Measurements from ENCODE around the gene ZNF830. TPM values are rescaled to one million over a fixed set of nuclear protein-coding genes. Genes with fewer than 3 reads are reported as not detected.

The ZNF830 gene
- total and polyA plus RNA-seq, 2 of the 13 experiments (the other 11 are each of a cell fraction or from before 2014, with no cell fraction given): 6.1 to 19.0 TPM

DNA sequence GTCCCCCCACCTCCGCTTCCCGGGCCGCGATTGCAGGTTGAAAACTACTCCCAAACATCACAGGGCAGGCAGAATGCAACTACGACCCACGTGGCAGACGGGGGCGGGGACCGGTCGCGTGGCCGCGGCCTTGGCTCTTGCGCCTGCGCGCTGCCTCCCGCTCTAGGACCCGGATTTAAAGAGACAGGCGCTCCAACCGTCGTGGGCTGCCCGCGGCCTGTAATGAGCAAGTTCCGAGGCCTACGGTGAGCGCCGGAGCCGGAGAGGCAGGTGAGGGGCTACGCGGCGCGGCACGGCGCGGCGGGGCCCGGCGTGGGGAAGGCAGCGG is 19.0 kb downstream of the ZNF830 start, which contains the start of gene LIG3 (continued):
- TF ChIP-seq, protein P1, sequence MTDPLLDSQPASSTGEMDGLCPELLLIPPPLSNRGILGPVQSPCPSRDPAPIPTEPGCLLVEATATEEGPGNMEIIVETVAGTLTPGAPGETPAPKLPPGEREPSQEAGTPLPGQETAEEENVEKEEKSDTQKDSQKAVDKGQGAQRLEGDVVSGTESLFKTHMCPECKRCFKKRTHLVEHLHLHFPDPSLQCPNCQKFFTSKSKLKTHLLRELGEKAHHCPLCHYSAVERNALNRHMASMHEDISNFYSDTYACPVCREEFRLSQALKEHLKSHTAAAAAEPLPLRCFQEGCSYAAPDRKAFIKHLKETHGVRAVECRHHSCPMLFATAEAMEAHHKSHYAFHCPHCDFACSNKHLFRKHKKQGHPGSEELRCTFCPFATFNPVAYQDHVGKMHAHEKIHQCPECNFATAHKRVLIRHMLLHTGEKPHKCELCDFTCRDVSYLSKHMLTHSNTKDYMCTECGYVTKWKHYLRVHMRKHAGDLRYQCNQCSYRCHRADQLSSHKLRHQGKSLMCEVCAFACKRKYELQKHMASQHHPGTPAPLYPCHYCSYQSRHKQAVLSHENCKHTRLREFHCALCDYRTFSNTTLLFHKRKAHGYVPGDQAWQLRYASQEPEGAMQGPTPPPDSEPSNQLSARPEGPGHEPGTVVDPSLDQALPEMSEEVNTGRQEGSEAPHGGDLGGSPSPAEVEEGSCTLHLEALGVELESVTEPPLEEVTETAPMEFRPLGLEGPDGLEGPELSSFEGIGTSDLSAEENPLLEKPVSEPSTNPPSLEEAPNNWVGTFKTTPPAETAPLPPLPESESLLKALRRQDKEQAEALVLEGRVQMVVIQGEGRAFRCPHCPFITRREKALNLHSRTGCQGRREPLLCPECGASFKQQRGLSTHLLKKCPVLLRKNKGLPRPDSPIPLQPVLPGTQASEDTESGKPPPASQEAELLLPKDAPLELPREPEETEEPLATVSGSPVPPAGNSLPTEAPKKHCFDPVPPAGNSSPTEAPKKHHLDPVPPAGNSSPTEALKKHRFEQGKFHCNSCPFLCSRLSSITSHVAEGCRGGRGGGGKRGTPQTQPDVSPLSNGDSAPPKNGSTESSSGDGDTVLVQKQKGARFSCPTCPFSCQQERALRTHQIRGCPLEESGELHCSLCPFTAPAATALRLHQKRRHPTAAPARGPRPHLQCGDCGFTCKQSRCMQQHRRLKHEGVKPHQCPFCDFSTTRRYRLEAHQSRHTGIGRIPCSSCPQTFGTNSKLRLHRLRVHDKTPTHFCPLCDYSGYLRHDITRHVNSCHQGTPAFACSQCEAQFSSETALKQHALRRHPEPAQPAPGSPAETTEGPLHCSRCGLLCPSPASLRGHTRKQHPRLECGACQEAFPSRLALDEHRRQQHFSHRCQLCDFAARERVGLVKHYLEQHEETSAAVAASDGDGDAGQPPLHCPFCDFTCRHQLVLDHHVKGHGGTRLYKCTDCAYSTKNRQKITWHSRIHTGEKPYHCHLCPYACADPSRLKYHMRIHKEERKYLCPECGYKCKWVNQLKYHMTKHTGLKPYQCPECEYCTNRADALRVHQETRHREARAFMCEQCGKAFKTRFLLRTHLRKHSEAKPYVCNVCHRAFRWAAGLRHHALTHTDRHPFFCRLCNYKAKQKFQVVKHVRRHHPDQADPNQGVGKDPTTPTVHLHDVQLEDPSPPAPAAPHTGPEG (CRISPR knock-in tag; IDR thresholded peaks at IDR 0.05): no peak
- TF ChIP-seq, protein P2, sequence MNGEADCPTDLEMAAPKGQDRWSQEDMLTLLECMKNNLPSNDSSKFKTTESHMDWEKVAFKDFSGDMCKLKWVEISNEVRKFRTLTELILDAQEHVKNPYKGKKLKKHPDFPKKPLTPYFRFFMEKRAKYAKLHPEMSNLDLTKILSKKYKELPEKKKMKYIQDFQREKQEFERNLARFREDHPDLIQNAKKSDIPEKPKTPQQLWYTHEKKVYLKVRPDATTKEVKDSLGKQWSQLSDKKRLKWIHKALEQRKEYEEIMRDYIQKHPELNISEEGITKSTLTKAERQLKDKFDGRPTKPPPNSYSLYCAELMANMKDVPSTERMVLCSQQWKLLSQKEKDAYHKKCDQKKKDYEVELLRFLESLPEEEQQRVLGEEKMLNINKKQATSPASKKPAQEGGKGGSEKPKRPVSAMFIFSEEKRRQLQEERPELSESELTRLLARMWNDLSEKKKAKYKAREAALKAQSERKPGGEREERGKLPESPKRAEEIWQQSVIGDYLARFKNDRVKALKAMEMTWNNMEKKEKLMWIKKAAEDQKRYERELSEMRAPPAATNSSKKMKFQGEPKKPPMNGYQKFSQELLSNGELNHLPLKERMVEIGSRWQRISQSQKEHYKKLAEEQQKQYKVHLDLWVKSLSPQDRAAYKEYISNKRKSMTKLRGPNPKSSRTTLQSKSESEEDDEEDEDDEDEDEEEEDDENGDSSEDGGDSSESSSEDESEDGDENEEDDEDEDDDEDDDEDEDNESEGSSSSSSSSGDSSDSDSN (CRISPR knock-in tag; IDR thresholded peaks at IDR 0.05): peak; percentile 42; the same call in 1 of the 2 replicates
